MM.1S (cell line): ENCODE data around the gene KRT74.

Experiments
- DNase-seq: peaks from one replicate; pipeline ENCODE4 v3.0.0-alpha.2; 2015
- H2AFZ ChIP-seq: fragments of 300-600 bp; sonication (generic); 2 replicates; pipeline ENCODE4 v1.6.0; 2016; ENCODE audit warnings: antibody characterized with exemption, low read length
- H3F3A ChIP-seq: fragments of 300-600 bp; sonication (generic); 2 replicates; pipeline ENCODE4 v1.6.1; 2016; ENCODE audit warnings: mild to moderate bottlenecking, antibody characterized with exemption, low read length, moderate library complexity, mixed read lengths; ENCODE audit not compliant: insufficient read depth
- H3K27ac ChIP-seq: fragments of 300-600 bp; sonication (generic); 2 replicates; pipeline ENCODE4 v1.5.1; 2016; ENCODE audit warnings: mild to moderate bottlenecking, low read length
- H3K27me3 ChIP-seq: fragments of 300-600 bp; sonication (generic); replicated peaks from 2 replicates; pipeline ENCODE4 v1.6.0; 2016; ENCODE audit warnings: low read length; ENCODE audit not compliant: insufficient read depth
- H3K36me3 ChIP-seq: fragments of 300-600 bp; sonication (generic); replicated peaks from 2 replicates; pipeline ENCODE4 v1.6.1; 2016; ENCODE audit warnings: mild to moderate bottlenecking, low read length, mixed read lengths; ENCODE audit not compliant: insufficient read depth
- H3K4me1 ChIP-seq: fragments of 300-600 bp; sonication (generic); 2 replicates; pipeline ENCODE4 v1.6.1; 2016; ENCODE audit warnings: low read length, mixed read lengths
- H3K4me2 ChIP-seq: fragments of 300-600 bp; sonication (generic); 2 replicates; pipeline ENCODE4 v1.6.0; 2016; ENCODE audit warnings: low read depth, low read length
- H3K4me3 ChIP-seq: fragments of 300-600 bp; sonication (generic); 2 replicates; pipeline ENCODE4 v1.5.1; 2016; ENCODE audit warnings: low read length, mixed read lengths
- H3K79me2 ChIP-seq: fragments of 300-600 bp; sonication (generic); 2 replicates; pipeline ENCODE4 v1.6.1; 2016; ENCODE audit warnings: mixed run types, low read length, mixed read lengths
- H3K9ac ChIP-seq: fragments of 300-600 bp; sonication (generic); 2 replicates; pipeline ENCODE4 v1.6.1; 2016; ENCODE audit warnings: low read length, mixed read lengths
- H3K9me2 ChIP-seq: fragments of 300-600 bp; sonication (generic); replicated peaks from 2 replicates; pipeline ENCODE4 v1.6.1; 2016; ENCODE audit warnings: mild to moderate bottlenecking, low read length, mixed read lengths; ENCODE audit not compliant: insufficient read depth
- H3K9me3 ChIP-seq: fragments of 300-600 bp; sonication (generic); replicated peaks from 2 replicates; pipeline ENCODE4 v1.6.1; 2016; ENCODE audit warnings: mild to moderate bottlenecking, low read length, mixed read lengths; ENCODE audit not compliant: insufficient read depth
- H4K20me1 ChIP-seq: fragments of 300-600 bp; sonication (generic); 2 replicates; pipeline ENCODE4 v1.6.1; 2016; ENCODE audit warnings: mild to moderate bottlenecking, low read length, moderate library complexity, mixed read lengths; ENCODE audit not compliant: insufficient read depth
- EZH2 ChIP-seq: fragments of 300-600 bp; sonication (generic); optimal IDR thresholded peaks from 2 replicates; pipeline ENCODE3; 2017; ENCODE audit warnings: low read depth, mild to moderate bottlenecking, antibody characterized with exemption, low read length, mixed read lengths
- EZH2phosphoT487 ChIP-seq: fragments of 300-600 bp; sonication (generic); IDR thresholded peaks from 2 replicates; pipeline ENCODE4 v1.6.1; 2018; ENCODE audit warnings: antibody characterized with exemption, low read length
- TF ChIP-seq, protein P1 (sequence below): fragments of 300-600 bp; sonication (generic); IDR thresholded peaks from 2 replicates; pipeline ENCODE4 v1.5.1; 2016; ENCODE audit warnings: antibody characterized with exemption, low read length, mixed read lengths

Gene KRT74

GRCh38 chr12:52587563-52587962 lies 13.9 kb upstream of the KRT74 start:
- H4K20me1 ChIP-seq, result no peaks in the 10 kb centered on the region
- no peaks in the 10 kb centered on the region for H3K79me2 ChIP-seq
- H3K27ac ChIP-seq, result no peak overlapping the region
- no peak for DNase-seq
- no peaks in the 10 kb centered on the region for H3F3A ChIP-seq
- H3K4me3 ChIP-seq, result no peak overlapping the region
- TF ChIP-seq EZH2phosphoT487, result no peak
- TF ChIP-seq, protein P1, sequence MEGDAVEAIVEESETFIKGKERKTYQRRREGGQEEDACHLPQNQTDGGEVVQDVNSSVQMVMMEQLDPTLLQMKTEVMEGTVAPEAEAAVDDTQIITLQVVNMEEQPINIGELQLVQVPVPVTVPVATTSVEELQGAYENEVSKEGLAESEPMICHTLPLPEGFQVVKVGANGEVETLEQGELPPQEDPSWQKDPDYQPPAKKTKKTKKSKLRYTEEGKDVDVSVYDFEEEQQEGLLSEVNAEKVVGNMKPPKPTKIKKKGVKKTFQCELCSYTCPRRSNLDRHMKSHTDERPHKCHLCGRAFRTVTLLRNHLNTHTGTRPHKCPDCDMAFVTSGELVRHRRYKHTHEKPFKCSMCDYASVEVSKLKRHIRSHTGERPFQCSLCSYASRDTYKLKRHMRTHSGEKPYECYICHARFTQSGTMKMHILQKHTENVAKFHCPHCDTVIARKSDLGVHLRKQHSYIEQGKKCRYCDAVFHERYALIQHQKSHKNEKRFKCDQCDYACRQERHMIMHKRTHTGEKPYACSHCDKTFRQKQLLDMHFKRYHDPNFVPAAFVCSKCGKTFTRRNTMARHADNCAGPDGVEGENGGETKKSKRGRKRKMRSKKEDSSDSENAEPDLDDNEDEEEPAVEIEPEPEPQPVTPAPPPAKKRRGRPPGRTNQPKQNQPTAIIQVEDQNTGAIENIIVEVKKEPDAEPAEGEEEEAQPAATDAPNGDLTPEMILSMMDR, result no peak
- no peak for TF ChIP-seq EZH2
- H3K9ac ChIP-seq, result no peak overlapping the region
- no peaks in the 10 kb centered on the region for H3K4me1 ChIP-seq
- H3K36me3 ChIP-seq, result no peaks in the 10 kb centered on the region
- no peak overlapping the region for H3K4me2 ChIP-seq
- peaks cover 36% of the 10 kb centered on the region for H3K27me3 ChIP-seq
- H3K9me3 ChIP-seq, result no peaks in the 10 kb centered on the region
- no peaks in the 10 kb centered on the region for H3K9me2 ChIP-seq
- no peak overlapping the region for H2AFZ ChIP-seq

- Histone ChIP-seq H3K4me1 (no peaks in the 10 kb centered on the region), H3K79me2 (no peaks in the 10 kb centered on the region), H3K9me3 (no peaks in the 10 kb centered on the region), H3K4me3 (no peak overlapping the region), H3K27ac (no peak overlapping the region), H3F3A (no peaks in the 10 kb centered on the region), H3K36me3 (no peaks in the 10 kb centered on the region), H3K9me2 (no peaks in the 10 kb centered on the region), H4K20me1 (no peaks in the 10 kb centered on the region), H3K27me3 (peaks cover 51% of the 10 kb centered on the region), H3K9ac (no peak overlapping the region), H3K4me2 (no peak overlapping the region), H2AFZ (no peak overlapping the region)
- no peak for DNase-seq
- no peak for TF ChIP-seq EZH2
- TF ChIP-seq EZH2phosphoT487, result no peak
- TF ChIP-seq, protein P1, result no peak
Measured at GRCh38 chr12:52585946-52586345, 12.3 kb upstream of the KRT74 start.

DNA sequence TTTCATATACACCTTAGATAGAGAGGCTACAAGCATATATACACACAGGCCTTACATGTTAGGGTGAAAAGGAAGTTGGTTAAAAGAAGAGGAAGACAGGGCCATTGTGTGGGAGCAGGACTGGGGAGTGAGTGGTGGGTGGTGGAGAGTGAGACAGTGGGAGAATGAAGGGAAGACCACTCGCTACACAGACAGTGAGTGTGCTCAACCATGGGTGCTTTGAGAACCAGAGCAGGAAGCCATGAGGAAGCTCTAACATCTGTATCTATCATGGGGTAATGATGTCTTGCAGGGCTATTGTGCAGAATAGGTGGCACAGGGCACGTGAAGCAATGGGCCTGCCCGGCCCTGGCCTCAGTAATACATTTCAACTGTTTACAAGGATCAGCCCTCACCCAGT lies 11.4 kb upstream of the KRT74 start:
- Histone ChIP-seq H3K4me1 (no peaks in the 10 kb centered on the region), H3K27me3 (peaks cover 60% of the 10 kb centered on the region), H3K9me3 (no peaks in the 10 kb centered on the region), H3F3A (no peaks in the 10 kb centered on the region), H3K4me3 (no peak overlapping the region), H3K27ac (no peak overlapping the region), H3K9me2 (no peaks in the 10 kb centered on the region), H3K36me3 (no peaks in the 10 kb centered on the region), H3K9ac (no peak overlapping the region), H3K4me2 (no peak overlapping the region), H2AFZ (no peak overlapping the region), H4K20me1 (no peaks in the 10 kb centered on the region), H3K79me2 (no peaks in the 10 kb centered on the region)
- no peak for DNase-seq
- TF ChIP-seq, protein P1, result no peak
- TF ChIP-seq EZH2 (no peak), EZH2phosphoT487 (no peak)
